GM12864 (cell line): Measurements from ENCODE around the gene ACAD8.

ENCODE experiments used
- DNase-seq: peaks from one replicate; pipeline ENCODE4 v3.0.0-alpha.2; 2011; ENCODE audit warnings: low read depth
- H3K4me3 ChIP-seq: 2 replicates; pipeline ENCODE4 v1.5.1; 2011; ENCODE audit warnings: mild to moderate bottlenecking, low read depth, low read length, control low read depth
- TF ChIP-seq, protein P1 (sequence below): IDR thresholded peaks from 2 replicates; pipeline ENCODE4 v1.5.1; 2011; ENCODE audit warnings: low read depth, mild to moderate bottlenecking, moderate library complexity, low read length, control low read depth, inconsistent platforms; ENCODE audit errors: missing control alignments

Gene ACAD8

DNA sequence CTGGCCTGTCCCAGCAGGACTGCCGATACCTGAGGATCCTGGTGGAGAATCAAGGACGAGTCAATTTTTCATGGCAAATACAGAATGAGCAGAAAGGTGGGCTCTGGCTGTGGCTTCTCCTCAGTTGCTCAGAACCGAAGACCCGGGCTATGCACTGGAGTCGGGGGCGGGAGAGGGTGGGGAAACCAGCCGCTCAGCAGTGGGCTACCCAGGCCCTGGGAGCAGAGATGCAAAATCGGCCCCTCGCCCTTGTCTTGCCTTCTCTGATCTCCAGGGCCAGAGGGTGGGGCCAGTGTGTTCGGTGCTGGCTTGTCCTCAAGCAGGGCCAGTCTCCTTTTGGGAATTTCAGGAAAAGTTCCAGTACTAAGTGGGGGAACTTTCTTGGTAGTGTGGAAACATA, 60.0 kb downstream of the ACAD8 start:
- no peak for DNase-seq
- H3K4me3 ChIP-seq = no peak overlapping the region
- TF ChIP-seq, protein P1, sequence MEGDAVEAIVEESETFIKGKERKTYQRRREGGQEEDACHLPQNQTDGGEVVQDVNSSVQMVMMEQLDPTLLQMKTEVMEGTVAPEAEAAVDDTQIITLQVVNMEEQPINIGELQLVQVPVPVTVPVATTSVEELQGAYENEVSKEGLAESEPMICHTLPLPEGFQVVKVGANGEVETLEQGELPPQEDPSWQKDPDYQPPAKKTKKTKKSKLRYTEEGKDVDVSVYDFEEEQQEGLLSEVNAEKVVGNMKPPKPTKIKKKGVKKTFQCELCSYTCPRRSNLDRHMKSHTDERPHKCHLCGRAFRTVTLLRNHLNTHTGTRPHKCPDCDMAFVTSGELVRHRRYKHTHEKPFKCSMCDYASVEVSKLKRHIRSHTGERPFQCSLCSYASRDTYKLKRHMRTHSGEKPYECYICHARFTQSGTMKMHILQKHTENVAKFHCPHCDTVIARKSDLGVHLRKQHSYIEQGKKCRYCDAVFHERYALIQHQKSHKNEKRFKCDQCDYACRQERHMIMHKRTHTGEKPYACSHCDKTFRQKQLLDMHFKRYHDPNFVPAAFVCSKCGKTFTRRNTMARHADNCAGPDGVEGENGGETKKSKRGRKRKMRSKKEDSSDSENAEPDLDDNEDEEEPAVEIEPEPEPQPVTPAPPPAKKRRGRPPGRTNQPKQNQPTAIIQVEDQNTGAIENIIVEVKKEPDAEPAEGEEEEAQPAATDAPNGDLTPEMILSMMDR = no peak

DNA sequence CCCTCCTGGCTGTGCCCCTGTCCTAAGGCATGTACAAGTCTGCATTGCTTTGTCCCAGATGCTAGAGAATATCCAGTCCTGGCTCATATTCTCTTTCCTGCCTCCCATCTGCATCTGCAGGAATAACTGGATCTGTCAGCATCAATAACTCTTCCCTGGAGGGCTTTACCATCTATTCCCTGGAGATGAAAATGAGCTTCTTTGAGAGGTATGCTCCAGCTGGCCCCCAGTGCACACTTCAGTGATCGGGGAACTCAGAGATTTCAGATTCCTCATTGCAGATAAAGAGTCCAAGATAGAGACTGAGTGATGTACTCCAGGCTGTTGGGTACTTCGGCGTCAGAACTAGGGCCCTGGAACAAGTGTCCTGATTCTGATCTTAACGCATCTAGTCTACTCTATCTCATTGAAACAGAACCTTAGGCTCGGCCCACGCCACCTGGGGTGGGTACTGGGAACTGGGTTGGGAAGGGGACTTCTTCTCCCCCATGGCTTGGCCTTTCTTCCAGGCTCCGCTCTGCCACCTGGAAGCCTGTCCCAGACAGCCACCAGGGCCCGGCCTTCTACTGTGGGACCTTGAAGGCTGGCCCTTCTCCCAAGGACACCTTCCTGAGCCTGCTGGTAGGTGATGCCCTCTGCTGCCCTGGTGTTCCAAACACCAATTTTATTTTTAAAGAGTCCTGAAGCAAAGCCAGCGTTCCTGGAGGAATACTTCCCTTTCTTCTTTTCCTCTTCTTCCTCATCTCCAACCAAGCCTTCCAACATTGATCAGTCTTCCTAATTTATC, 60.6 kb downstream of the ACAD8 start:
- H3K4me3 ChIP-seq = no peak overlapping the region
- TF ChIP-seq, protein P1 = no peak
- DNase-seq = no peak
